Measurements from ENCODE around the gene LDB3.
A peak's percentile ranks its signal among the peaks of the same experiment; 100 is the strongest.

The LDB3 gene

DNA sequence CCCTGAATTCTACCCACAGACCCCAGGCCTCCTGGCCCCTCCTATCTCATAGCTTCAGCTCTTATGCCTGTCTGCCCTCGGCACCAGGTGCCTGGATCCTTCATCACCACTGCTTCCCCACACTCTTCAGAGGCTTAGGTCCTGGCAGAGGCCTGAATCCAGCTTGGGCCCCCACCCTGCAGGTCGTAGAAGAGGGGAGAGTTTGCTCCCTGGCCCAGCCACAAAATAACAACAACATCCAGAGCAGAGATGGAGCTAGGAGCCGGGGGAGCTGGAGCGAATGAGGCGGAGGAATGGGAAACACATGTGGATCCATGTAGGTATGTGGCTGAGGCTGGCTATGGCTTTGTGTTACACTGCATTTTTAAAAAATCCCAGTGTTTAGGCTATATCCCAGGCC, 21.8 kb upstream of the LDB3 start:
- in situ Hi-C loops (cut with MboI; ENCODE audit: low sequenced_read_pairs) = no loop called here
- H3K4me3 ChIP-seq = no peak overlapping the region
- no peak for DNase-seq (ENCODE audit: low spot score in 2 of 2)
- peaks cover 7% of the 10 kb centered on the region for H3K4me1 ChIP-seq
- H3K27me3 ChIP-seq (ENCODE audit: low read depth) = no peaks in the 10 kb centered on the region
- H3K36me3 ChIP-seq (replicated peaks) = no peaks in the 10 kb centered on the region
- H3K9me3 ChIP-seq = no peaks in the 10 kb centered on the region

DNA sequence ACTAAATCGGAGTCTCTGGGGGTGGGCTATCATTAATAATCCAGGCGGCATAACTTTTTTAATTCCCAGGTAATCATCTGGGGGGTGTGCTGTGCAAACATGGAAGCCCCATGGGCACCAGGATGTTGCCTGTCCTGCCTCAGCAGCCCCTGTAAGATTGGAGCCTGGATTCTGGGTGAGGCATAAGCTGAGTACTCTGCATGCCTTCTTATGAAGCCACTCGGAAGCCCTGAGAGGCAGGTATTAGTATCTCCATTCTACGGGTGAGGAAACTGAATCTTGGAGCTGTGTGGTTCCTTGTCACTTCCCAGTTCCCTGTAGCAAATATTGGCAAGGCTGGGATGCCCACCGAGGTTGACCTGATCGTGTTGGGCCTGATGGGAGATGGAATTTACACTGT, 21.4 kb upstream of the LDB3 start:
- no peak overlapping the region for H3K4me3 ChIP-seq
- H3K9me3 ChIP-seq = no peaks in the 10 kb centered on the region
- H3K4me1 ChIP-seq = peaks cover 7% of the 10 kb centered on the region
- no peaks in the 10 kb centered on the region for H3K27me3 ChIP-seq (ENCODE audit: low read depth)
- no peaks in the 10 kb centered on the region for H3K36me3 ChIP-seq (replicated peaks)
- no peak for DNase-seq (ENCODE audit: low spot score in 2 of 2)
- in situ Hi-C loops (cut with MboI; ENCODE audit: low sequenced_read_pairs) = no loop called here

DNA sequence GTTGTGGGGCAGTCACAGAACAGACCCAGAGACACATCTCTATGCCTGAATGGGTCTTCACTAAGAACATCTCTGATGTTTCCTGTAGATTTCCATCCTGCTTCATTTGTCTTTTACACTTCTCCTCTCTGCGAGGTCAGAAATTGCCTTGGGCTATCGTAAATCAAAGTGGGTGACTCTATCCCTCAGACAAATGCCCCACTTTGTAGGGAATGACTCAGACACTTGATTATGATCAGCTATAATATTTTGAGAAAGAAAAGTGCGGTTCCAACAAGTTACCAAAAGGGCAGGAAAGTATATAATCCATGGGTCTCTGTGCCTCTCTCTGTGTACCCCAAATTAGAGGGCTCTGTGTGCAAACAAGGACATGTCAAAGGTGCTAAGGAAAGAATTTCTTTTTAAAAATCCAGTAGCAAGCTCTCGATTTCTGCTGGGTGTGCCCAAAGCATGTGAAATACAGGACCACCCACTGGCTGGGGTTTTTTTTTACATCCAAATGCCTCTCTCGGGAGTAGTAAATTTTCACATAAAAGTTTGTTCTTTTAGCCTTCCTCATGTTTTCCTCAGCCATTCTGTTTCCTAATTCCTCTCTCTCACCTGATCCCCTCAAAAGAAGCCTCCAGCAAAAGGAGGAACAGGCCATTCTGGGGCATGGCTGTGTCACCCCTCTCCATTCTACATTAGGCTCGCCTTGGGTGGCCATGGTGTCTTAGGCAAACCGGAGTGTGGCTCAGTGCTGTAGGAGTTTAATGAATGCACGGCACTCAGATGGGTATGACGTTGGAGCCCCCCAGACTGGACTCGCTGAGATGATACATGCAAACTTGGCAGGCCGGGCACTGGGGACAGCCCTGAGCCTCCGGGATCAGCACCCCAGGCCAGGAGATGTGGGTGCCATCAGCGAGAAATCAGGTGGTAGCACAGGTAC, 20.3 kb upstream of the LDB3 start:
- no peaks in the 10 kb centered on the region for H3K9me3 ChIP-seq
- no peak overlapping the region for H3K4me3 ChIP-seq
- peaks cover 7% of the 10 kb centered on the region for H3K4me1 ChIP-seq
- H3K36me3 ChIP-seq (replicated peaks) = no peaks in the 10 kb centered on the region
- H3K27me3 ChIP-seq (ENCODE audit: low read depth) = no peaks in the 10 kb centered on the region
- in situ Hi-C loops (cut with MboI; ENCODE audit: low sequenced_read_pairs) = no loop called here
- DNase-seq (ENCODE audit: low spot score in 2 of 2) = peak in 1 of 2 experiments; percentile 34

DNA sequence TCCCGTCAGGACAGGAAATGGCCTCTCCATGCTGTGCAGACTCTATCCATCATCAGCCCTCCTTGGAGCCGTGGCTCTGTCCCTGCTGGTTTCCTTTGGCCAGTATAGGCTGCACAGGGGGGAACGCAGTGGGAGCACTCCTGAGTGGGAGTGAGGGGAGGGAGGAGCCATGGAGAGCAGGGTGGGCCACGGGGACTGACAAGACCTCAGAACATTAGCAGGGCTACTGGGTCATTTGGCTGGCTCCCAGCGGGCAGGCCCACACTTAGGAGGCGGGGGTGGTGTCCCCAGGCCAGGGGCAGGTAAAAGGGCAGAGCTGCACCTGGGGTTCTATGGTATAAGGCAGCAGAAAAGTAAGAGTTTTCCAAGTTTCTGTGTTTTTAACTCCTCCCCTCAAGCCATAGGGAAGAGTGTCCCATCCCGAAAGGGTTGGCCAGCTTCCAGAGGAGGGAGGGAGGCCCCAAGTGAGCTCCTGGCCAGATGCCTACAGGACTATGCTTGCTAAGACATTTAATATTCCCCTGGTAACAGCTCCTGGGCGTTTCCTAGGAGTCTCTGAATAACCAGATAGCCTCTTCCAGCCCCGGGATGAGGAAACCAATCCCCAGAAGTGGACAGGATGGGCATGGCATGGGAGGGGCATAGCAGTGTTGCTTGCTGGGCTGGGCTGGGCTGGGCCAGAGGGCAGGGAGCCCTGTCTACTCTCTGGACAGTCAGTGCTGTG, 19.4 kb upstream of the LDB3 start:
- in situ Hi-C loops (cut with MboI; ENCODE audit: low sequenced_read_pairs) = no loop called here
- DNase-seq (ENCODE audit: low spot score in 2 of 2) = peak in 1 of 2 experiments; percentile 61
- Histone ChIP-seq H3K4me1 (peaks cover 7% of the 10 kb centered on the region), H3K4me3 (no peak overlapping the region), H3K36me3 (replicated peaks) (no peaks in the 10 kb centered on the region), H3K9me3 (no peaks in the 10 kb centered on the region), H3K27me3 (ENCODE audit: low read depth) (no peaks in the 10 kb centered on the region)

DNA sequence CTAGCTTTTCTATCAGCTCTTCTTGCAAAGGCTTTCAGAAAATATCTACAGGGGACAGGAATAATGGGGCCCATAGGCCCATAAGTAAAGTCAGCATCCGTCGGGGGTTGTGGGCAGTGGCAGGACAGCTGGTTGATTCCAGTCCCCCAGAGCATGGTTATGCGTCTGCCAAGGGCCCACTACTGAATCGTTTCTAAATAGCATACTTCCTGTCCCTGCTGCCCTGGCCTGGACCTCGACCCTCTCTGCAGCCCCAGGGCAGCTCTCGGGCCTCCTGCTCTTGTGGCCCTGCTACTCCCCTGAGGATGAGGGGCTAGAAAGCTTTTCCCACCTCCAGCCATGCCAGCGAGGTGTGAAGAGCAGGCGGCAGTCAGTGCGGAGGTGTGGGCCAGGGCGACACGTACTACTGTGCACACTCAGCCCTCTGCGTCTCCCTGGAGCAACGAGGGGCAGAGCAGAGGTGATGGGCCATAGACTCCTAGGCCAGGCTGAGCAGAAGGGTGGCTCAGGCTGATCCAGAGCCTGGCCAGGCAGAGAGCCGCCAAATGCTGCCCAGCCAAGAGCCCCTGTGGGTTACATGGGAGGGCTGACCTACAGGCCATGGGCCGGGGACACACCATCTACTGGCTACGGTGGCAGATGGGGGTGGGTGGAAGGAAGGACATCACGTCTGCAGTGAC, 18.7 kb upstream of the LDB3 start:
- Histone ChIP-seq H3K9me3 (no peaks in the 10 kb centered on the region), H3K36me3 (replicated peaks) (no peaks in the 10 kb centered on the region), H3K4me3 (no peak overlapping the region), H3K27me3 (ENCODE audit: low read depth) (no peaks in the 10 kb centered on the region), H3K4me1 (peaks cover 7% of the 10 kb centered on the region)
- in situ Hi-C loops (cut with MboI; ENCODE audit: low sequenced_read_pairs) = no loop called here
- DNase-seq (ENCODE audit: low spot score in 2 of 2) = no peak

DNA sequence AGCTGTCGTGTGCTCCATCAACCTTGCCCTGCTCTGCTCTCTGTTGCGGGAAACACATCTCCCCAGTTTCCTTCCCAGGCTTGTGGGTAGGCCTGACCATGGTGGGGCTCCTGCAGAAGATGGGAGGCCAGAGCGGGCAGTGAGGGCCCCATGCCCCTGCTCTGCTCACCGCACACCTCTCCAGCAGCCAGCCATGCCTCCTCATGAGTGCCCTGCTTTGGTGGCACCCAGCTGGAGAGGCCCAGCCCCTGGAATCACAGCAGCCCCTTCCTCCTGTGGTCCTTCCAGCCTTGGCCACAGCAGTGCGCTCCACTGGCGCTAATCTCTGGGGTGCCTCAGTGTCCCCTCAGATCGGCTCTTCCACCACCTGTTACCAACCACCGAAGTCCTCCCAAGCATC, 18.2 kb upstream of the LDB3 start:
- Histone ChIP-seq H3K9me3 (no peaks in the 10 kb centered on the region), H3K27me3 (ENCODE audit: low read depth) (no peaks in the 10 kb centered on the region), H3K4me3 (no peak overlapping the region), H3K4me1 (peaks cover 7% of the 10 kb centered on the region), H3K36me3 (replicated peaks) (no peaks in the 10 kb centered on the region)
- DNase-seq (ENCODE audit: low spot score in 2 of 2) = no peak
- in situ Hi-C loops (cut with MboI; ENCODE audit: low sequenced_read_pairs) = no loop called here

DNA sequence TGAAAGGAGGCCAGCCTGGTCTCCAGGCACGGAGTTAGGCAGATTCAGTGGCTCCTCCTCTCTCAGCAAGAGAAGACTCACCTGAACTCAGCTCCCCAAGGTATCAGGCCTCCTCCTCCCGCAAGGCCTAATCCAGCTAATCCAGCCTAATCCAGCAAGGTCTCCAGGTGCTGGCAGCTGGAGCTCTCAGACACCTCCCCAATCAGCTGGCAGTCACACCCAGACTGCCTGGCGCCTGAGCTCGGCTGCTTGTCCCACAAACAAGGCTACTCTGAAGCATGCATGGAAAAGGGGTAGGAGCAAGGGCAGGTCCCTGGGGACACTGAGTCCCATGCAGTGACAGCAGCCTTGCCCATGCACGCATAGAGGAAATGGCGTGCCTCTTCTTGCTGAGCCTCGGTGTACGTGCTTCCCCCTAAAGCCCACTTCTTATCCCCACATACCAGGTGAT, 17.3 kb upstream of the LDB3 start:
- no peak overlapping the region for H3K4me3 ChIP-seq
- peaks cover 7% of the 10 kb centered on the region for H3K4me1 ChIP-seq
- no peak for DNase-seq (ENCODE audit: low spot score in 2 of 2)
- H3K27me3 ChIP-seq (ENCODE audit: low read depth) = no peaks in the 10 kb centered on the region
- no peaks in the 10 kb centered on the region for H3K36me3 ChIP-seq (replicated peaks)
- in situ Hi-C loops (cut with MboI; ENCODE audit: low sequenced_read_pairs) = no loop called here
- H3K9me3 ChIP-seq = no peaks in the 10 kb centered on the region

DNA sequence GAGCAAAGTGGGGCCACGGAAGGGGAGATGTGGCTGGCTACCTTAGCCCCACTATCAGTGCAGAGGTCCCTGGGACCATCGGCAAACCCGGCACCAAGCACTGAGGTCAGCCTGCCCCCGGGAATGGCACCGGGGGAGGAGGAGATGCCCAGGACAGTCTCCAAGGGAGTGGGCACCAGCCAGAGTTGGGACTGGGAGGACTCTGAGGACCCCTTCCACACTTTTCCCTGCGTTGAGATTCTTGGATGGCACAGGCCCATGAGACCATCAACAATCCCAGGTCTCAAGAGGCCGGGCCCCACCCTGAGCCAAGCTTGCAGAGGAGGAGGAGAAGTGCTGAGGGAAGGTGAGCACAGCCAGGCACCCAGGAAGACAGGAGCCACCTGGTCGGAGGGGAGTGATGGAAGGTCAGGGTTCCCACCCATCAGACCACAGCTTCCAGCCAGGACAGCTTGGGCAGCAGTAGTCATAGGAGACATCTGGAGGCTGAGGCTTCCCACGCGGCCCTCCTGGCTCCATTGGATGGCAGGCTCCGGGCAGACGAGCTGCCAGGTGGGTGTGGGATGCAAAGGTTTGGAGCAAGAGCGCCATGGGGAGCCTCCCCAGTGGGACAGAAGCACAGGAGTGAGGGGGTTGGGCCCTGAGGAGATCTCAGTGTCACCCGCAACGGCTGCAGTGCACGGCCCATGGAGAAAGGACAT, 16.5 kb upstream of the LDB3 start:
- in situ Hi-C loops (cut with MboI; ENCODE audit: low sequenced_read_pairs) = no loop called here
- no peaks in the 10 kb centered on the region for H3K36me3 ChIP-seq (replicated peaks)

DNA sequence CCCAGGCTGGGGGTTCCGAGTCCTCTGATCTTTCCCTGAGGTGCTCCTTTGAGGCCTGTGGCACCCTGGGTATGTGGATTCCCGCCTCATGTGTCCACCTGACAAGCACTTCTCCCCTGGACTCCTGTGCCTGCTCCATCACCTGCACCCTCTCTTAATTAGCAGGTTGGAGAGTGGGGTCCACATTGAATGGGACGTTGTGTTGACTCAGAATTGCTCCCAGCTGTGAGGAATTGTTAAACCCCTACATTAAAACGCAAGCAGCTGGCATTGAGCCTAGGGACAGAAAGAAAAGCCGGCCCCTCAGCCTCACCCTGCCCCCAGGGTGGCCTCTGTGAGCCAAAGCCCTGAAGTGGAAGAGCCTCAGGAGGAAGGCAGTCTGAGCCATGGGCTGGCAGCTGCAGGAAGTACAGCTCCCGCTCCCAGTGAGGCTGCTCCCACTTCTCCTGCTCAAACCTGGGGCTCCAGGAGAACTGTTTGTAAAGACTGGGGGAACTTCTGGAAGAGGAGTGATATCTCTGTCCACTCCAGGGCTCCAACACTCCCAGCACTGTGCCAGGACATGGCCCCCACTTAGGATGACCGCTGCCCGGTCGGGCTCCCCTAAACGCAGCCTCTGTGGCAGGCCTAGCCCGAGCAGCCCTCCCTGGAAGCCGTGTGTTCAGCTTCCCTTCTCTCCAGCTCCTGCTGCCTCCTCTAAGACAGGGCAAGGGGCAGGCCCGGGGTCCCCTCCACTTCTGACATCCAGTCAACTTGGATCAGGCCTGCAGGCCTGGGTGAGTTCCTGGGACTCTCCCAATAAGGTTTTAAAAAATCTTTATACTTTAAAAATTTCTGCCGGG, 15.7 kb upstream of the LDB3 start:
- peaks cover 7% of the 10 kb centered on the region for H3K4me1 ChIP-seq
- no peaks in the 10 kb centered on the region for H3K27me3 ChIP-seq (ENCODE audit: low read depth)
- peak in 1 of 2 experiments; percentile 49 for DNase-seq (ENCODE audit: low spot score in 2 of 2)
- in situ Hi-C loops (cut with MboI; ENCODE audit: low sequenced_read_pairs) = no loop called here
- no peaks in the 10 kb centered on the region for H3K9me3 ChIP-seq
- H3K4me3 ChIP-seq = no peak overlapping the region
- H3K36me3 ChIP-seq (replicated peaks) = no peaks in the 10 kb centered on the region

More for the DNA sequence above, 16.5 kb upstream of the LDB3 start:
- Histone ChIP-seq H3K9me3 (no peaks in the 10 kb centered on the region), H3K4me3 (no peak overlapping the region), H3K4me1 (peaks cover 7% of the 10 kb centered on the region), H3K27me3 (ENCODE audit: low read depth) (no peaks in the 10 kb centered on the region)
- DNase-seq (ENCODE audit: low spot score in 2 of 2) = no peak

DNA sequence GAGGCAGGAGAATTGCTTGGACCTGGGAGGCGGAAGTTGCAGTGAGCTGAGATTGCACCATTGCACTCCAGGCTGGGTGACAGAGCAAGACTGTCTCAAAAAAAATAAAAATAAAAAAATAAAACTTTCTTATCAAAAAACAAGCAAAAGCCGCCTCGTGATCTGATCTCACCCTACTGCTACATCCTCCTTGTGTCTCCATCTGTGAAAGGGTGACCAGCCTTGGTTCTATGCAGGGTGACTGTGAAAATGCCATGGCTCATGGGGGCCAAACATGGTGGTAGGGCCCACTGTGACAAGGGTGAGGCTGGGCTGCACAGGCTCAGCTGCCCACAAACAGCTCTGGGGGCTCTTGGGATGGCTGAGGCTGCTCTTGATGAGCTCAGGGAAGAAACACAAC, 14.9 kb upstream of the LDB3 start:
- DNase-seq (ENCODE audit: low spot score in 2 of 2) = no peak
- no peaks in the 10 kb centered on the region for H3K9me3 ChIP-seq
- H3K36me3 ChIP-seq (replicated peaks) = no peaks in the 10 kb centered on the region
- no peaks in the 10 kb centered on the region; the same call in 1 of the 2 replicates for H3K27me3 ChIP-seq (ENCODE audit: low read depth)
- in situ Hi-C loops (cut with MboI; ENCODE audit: low sequenced_read_pairs) = no loop called here
- H3K4me1 ChIP-seq = peaks cover 2% of the 10 kb centered on the region
- H3K4me3 ChIP-seq = no peak overlapping the region

DNA sequence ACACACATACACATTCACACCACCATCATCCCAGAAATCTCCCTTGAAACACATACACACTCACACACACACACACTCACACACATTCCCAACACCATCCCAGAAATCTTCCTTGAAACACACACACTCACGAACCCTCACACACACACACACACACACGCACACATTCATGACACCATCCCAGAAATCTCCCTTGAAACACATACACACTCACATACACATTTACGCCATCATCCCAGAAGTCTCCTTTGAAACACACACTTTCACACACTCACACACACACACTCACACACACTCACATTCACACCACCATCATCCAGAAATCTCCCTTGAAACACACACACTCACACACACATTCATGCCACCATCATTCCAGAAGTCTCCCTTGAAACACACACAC, 14.3 kb upstream of the LDB3 start:
- Histone ChIP-seq H3K4me3 (no peak overlapping the region), H3K36me3 (replicated peaks) (no peaks in the 10 kb centered on the region), H3K27me3 (ENCODE audit: low read depth) (no peaks in the 10 kb centered on the region; the same call in 1 of the 2 replicates), H3K4me1 (no peaks in the 10 kb centered on the region; the same call in 1 of the 2 replicates), H3K9me3 (no peaks in the 10 kb centered on the region)
- DNase-seq (ENCODE audit: low spot score in 2 of 2) = no peak
- in situ Hi-C loops (cut with MboI; ENCODE audit: low sequenced_read_pairs) = no loop called here

DNA sequence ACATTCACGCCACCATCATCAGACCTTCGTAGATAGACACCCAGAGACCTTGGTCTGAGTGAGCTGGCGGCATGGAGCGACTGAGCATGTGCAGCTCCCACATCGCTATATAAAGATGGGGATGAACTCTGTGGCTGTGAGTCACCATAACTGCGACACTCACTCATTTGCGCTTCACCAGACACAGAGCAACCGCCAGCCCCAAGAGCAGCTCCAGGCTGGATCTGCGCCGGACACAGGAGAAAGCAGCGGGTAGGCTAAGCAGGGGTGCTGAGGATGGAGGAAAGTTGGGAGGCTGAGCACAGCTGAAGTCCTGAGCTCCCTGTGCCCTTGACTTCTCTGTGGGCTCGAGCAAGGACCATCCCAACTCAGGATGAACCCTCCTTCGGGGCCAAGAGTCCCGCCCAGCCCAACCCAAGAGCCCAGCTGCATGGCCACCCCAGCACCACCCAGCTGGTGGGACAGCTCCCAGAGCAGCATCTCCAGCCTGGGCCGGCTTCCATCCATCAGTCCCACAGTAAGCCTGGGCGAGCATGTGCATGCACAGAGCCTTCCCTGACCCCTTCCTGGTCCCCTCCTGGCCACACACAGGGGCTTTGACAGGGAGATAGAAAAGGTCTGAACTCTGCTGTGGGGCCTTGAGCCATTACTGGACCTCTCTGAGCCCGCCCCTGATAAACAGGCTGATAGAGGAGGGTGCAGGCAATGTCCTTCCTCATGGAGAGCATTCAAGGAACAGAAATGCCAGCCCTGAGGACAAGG, 13.7 kb upstream of the LDB3 start, which contains the start of gene OPN4:
Gene OPN4, plus strand, starts transcription at position 137 of the 762 bp plus-strand sequence. Its CDS starts 237 bp downstream, at position 374.
- Histone ChIP-seq H3K4me1 (no peaks in the 10 kb centered on the region; the same call in 1 of the 2 replicates), H3K27me3 (ENCODE audit: low read depth) (no peaks in the 10 kb centered on the region; the same call in 1 of the 2 replicates), H3K36me3 (replicated peaks) (no peaks in the 10 kb centered on the region), H3K4me3 (no peak within 1 kb of the TSS), H3K9me3 (no peaks in the 10 kb centered on the region)
- DNase-seq (ENCODE audit: low spot score in 2 of 2) = no peak
- in situ Hi-C loops (cut with MboI; ENCODE audit: low sequenced_read_pairs) = no loop called here

Data from HAP-1 (cell line).